Aorta (tissue), 5 donors: Measurements from ENCODE around the gene PIGL. TPM values are rescaled to one million over a fixed set of nuclear protein-coding genes. Genes with fewer than 3 reads are reported as not detected.
A peak's percentile ranks its signal among the peaks of the same experiment; 100 is the strongest.

Experiments used
- ATAC-seq: fragments of 200-7000 bp; cut with Tn5 transposase; one replicate; pipeline ENCODE4 v1.9.1; 2022; ENCODE audit warnings: moderate library complexity; ENCODE audit not compliant: low FRiP score
- DNase-seq, 2 donors: peaks; one replicate each; pipeline ENCODE4 v3.0.0-alpha.2; 2020
- H3K27ac ChIP-seq, 2 donors: one replicate each; pipeline ENCODE4 v1.5.1; 2013; ENCODE audit warnings: low read length in 2 of 2, mild to moderate bottlenecking in 2 of 2, moderate library complexity in 2 of 2, control low read depth in 1 of 2, inconsistent platforms in 1 of 2, low read depth in 1 of 2
- H3K27me3 ChIP-seq, 2 donors: one replicate each; pipeline ENCODE4 v1.6.1; 2013; ENCODE audit warnings: control low read depth in 1 of 2, low read length in 1 of 2, mild to moderate bottlenecking in 1 of 2, moderate library complexity in 1 of 2; ENCODE audit not compliant: insufficient read depth in 2 of 2, control insufficient read depth in 1 of 2
- H3K36me3 ChIP-seq, 2 donors: one replicate each; pipeline ENCODE4 v1.6.1; 2013; ENCODE audit warnings: control low read depth in 1 of 2, low read length in 1 of 2, mild to moderate bottlenecking in 1 of 2; ENCODE audit not compliant: insufficient read depth in 2 of 2, control insufficient read depth in 1 of 2
- H3K4me1 ChIP-seq, 2 donors: one replicate each; pipeline ENCODE4 v1.6.1; 2013; ENCODE audit warnings: low read length in 2 of 2, control low read depth in 1 of 2, mild to moderate bottlenecking in 1 of 2, moderate library complexity in 1 of 2; ENCODE audit not compliant: insufficient read depth in 2 of 2, control insufficient read depth in 1 of 2
- H3K4me3 ChIP-seq, 2 donors: one replicate each; pipeline ENCODE4 v1.5.1; 2013; ENCODE audit warnings: low read length in 2 of 2, control low read depth in 1 of 2, mild to moderate bottlenecking in 1 of 2
- H3K9me3 ChIP-seq: one replicate; pipeline ENCODE4 v1.6.1; 2013; ENCODE audit warnings: mild to moderate bottlenecking, low read length; ENCODE audit not compliant: control insufficient read depth
- WGBS, 2 donors: extraction: QIAGEN DNeasy Blood & Tissue Kit; methylation state at CpG; one replicate each; pipeline ENCODE4 v1.1.7; 2013; 5-methylcytosine and 5-hydroxymethylcytosine counted together
- intact Hi-C, 2 donors: fragments of 100-400 bp; cut with DNase I; formaldehyde crosslinking; loops; one replicate each; pipeline versions ENCODE4 v1.14.2 to v1.15.0; 2022
- polyA plus RNA-seq, 2 donors: library from polyadenylated mRNA; stranded (reverse); fragments of 200-250 nt; gene quantifications; one replicate each; pipeline ENCODE4 v1.2.3, GENCODE V29; 2013
- total RNA-seq, 2 donors: library from RNA; stranded (reverse); fragmentation: NEBNext Ultra II Directional; extraction: Animal tissue kit (Norgen Biotek cat#: 25700); gene quantifications; one replicate each; pipeline ENCODE4 v1.2.1, GENCODE V29; 2021
- donor health status: healthy with polysubstance abuse.
- donor health status: Bipolar disorder and iron deficiency.
- donor health status: DM: no; HTN: no; CAD: no.
- donor health status: DM: no; HTN: no; CAD: no.
- donor health status: DM: yes; HTN: yes; CAD: no.

The PIGL gene
- total and polyA plus RNA-seq, 4 donors = 36.1 to 53.4 (median 53.3) TPM; not detected in 1

DNA sequence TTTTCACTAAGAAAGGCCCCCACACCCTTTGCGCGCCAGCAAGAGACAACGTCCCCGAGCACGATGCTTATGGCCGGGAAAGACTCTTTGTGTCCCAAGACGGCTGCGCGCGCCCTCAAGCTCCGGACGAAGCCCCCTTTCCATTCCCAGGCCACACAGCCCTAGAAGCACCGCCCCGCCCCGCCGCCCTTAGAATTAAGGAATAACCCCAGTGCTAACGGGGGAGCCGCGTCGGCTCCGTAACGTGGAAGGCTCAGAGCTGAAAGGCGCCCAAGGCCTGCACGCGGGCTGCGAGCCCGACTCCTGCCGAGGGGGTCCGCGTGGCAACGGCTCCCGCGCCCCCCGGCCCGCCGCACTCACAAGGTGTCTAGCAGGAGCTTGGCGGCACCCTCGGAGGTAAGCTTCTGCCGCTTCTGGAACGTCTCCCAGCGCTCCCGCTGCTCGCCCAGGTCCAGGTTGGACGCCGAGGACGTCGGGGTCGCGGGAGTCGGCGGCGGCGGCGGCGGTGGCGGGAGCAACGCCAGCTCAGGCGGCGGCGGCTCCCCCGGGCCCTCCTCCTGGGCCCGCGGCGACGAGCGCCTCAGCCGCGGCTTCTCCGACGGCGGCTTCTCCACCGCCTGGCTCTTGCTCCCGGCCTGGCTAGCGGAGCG lies 135.8 kb downstream of the PIGL start:
- WGBS, 2 donors = 0 to 1% methylated on average over 53 to 75 of the region's 75 CpGs
- no peaks in the 10 kb centered on the region for H3K27me3 ChIP-seq
- ATAC-seq (peak; percentile 76), DNase-seq (peak; percentile 55 to 79)
- peak overlapping the region; percentile 61 to 88 for H3K4me3 ChIP-seq
- no peak overlapping the region for H3K27ac ChIP-seq
- H3K9me3 ChIP-seq = no peaks in the 10 kb centered on the region
- peaks cover 0 to 4% of the 10 kb centered on the region in 2 donors for H3K4me1 ChIP-seq
- H3K36me3 ChIP-seq = no peaks in the 10 kb centered on the region
- intact Hi-C loops = loop anchor here (5.0 to 10.0 kb wide), 3 partner anchors 65 to 138 kb away; partner anchors contain the start of genes NCOR1 (in 2 of the 2) and PIGL (in 2 of the 2)

DNA sequence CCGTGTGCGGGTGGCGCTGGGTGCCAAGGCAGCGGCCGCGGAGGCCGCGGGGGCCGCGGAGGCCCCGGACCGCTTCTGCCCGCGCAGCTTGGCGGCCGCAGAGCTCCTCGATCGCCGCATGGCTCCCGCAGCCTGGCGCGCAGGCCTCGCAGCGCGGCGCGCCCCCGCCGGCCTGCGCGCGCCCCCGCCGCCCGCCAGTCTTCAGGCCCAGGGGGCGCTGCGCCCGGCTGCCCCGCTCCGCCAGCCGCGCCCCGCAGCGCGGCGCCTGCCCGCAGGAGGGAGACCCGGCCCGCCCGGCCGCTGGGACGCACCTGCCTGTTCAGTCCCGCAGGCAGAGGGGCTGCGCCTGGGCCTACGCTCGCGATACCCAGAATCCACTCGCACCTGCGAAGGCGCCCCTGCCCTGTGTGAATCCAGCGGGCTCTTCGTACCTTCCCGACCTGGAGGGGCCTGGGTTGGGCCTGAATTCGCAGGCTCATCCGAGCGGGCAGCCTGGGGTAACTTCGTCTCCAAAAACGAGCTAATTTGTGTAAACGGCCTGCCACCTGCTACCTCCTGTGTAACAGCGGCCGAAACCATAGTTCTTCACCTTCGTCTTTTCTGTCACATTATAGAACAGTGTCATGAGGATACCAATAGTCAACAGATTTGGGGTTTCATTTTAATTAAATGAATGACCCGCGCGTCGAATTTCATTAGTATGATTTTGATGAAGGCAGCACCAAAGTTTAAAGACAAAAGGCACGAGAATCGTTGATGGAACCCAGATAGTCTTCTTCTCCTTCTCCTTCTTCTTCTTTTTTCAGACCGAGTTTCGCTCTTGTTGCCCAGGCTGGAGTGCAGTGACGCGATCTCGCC lies 136.5 kb downstream of the PIGL start, which contains the start of gene CENPV:
Gene CENPV (minus strand): TSS at position 153 of the 858 bp plus-strand sequence. CDS start 33 bp downstream, at position 120.
- WGBS, 2 donors = 18 to 29% methylated on average over 51 to 83 of the region's 83 CpGs
- DNase-seq (peak; percentile 50 to 81), ATAC-seq (peak; percentile 52)
- Histone ChIP-seq H3K27me3 (no peaks in the 10 kb centered on the region), H3K4me3 (peak within 1 kb of the TSS; percentile 61 to 88), H3K9me3 (no peaks in the 10 kb centered on the region), H3K4me1 (peaks cover 0 to 4% of the 10 kb centered on the region in 2 donors), H3K27ac (no peak within 1 kb of the TSS), H3K36me3 (no peaks in the 10 kb centered on the region)
- intact Hi-C loops = loop anchor here (5.0 to 10.0 kb wide), 3 partner anchors 66 to 139 kb away; partner anchors contain the start of genes NCOR1 (in 2 of the 2) and PIGL (in 2 of the 2)

DNA sequence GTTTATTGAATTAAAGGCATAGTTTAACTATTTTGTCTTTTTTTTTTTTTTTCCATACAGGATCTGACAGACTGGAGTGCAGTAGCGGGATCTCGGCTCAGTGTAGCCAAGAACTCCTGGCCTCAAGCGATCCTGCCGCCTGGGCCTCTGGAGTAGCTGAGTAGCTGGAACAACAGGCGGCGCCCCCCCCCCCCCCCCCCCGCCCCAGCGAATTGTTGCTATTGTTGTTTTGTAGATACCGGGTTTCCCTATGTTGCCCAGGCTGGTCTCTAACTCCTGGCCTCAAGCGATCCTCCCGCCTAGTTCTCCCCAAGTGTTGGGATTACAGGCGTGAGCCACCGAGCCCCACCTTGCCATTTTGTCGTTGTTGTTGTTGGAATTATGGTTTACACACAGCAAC lies 137.6 kb downstream of the PIGL start:
- WGBS, 2 donors = 91 to 93% methylated on average over 11 to 14 of the region's 14 CpGs

DNA sequence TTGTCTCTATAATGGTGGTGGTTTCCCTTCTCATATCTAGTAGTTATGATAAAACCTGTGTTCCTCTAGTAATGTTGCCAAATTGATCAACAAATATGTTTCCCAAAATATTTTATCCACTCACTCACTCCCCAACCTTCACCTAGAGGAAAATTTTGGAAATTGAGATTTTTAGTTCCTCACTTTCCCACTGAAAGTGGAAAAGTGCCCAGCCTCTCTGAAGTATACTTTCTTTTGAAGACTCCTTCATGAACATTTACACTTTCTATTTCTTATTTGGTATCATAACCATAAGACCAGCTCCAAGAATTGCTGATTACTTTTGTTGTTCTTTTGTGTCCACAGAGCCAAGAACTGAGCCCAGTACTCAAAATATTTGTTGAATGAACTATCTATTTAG lies 141.4 kb downstream of the PIGL start:
- Histone ChIP-seq H3K36me3 (no peaks in the 10 kb centered on the region), H3K27me3 (no peaks in the 10 kb centered on the region), H3K4me1 (no peaks in the 10 kb centered on the region), H3K4me3 (no peak overlapping the region), H3K9me3 (no peaks in the 10 kb centered on the region), H3K27ac (no peak overlapping the region)
- ATAC-seq (no peak), DNase-seq (no peak)
- intact Hi-C loops = loop anchor here in 1 of 2 donors (10.0 kb wide), 1 partner anchor 144 kb away; the partner anchor contains the start of genes NCOR1 and PIGL

More for the DNA sequence above, 137.6 kb downstream of the PIGL start:
- Histone ChIP-seq H3K9me3 (no peaks in the 10 kb centered on the region), H3K4me3 (no peak overlapping the region), H3K36me3 (no peaks in the 10 kb centered on the region), H3K4me1 (peaks cover 0 to 4% of the 10 kb centered on the region in 2 donors), H3K27me3 (no peaks in the 10 kb centered on the region), H3K27ac (no peak overlapping the region)
- ATAC-seq = no peak
- DNase-seq = no peak
- intact Hi-C loops = loop anchor here (5.0 to 10.0 kb wide), 3 partner anchors 67 to 140 kb away; partner anchors contain the start of genes NCOR1 (in 2 of the 2) and PIGL (in 2 of the 2)

DNA sequence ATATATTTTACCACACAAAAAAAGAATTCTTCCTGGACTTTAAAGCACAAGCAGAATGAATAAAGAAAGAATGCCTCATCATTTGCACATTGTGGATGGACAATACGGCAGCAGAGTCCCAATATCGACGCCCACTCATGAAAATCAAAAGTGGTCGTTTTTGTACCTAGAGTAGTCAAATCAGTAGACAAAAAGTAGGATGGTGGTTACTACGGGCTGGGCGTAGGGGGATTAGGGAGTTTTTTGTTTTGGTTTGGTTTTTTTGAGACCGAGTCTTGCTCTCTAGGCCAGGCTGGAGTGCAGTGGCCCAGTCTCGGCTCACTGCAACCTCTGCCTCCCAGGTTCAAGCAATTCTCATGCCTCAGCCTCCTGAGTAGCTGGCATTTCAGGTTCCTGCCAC lies 144.9 kb downstream of the PIGL start:
- 87 to 89% methylated on average over 8 of the region's 8 CpGs for WGBS, 2 donors
- no peaks in the 10 kb centered on the region for H3K9me3 ChIP-seq
- ATAC-seq (no peak), DNase-seq (no peak)
- no peaks in the 10 kb centered on the region for H3K4me1 ChIP-seq
- intact Hi-C loops = loop anchor here (2.0 to 10.0 kb wide), 3 partner anchors 53 to 161 kb away; partner anchors contain the start of gene TRPV2 (in 1 of the 2)
- H3K36me3 ChIP-seq = no peaks in the 10 kb centered on the region
- H3K4me3 ChIP-seq = no peak overlapping the region
- no peaks in the 10 kb centered on the region for H3K27me3 ChIP-seq
- H3K27ac ChIP-seq = no peak overlapping the region

DNA sequence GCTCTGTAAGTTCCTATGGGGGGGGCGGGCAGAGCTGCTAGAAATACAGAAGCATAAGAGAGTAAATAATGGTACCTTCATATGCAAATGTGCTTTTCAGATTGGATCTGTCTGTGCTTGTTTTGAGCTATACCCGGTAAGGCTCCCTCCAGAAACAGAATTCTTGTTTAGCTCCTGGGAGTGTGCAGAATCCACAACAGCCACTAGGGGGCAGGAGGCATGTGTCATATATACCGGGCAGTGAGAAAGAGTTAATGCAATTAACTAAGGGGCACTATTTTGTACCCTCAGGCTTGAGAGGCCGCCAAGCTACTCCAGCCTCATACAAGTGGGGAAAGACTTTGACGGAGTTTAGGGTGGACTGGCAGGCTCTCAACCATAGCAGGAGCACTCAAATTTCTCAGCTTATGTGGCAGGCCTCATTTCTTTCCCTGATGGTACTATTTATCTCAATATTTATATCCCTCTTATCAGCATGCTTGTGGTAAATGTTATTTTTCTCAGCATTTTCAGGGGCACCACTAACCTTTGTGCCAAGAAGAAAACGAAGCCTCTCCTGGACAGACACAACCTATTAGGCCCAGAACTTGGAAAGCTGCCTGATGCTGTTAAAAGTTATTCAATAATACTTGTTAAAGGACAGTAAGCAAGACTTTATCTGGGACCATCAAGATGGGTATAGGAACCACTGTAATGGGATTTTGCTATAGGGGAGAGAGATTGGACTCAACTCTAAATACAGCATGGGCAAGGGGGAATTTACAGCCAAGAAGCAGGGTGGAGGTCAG lies 146.9 kb downstream of the PIGL start:
- Histone ChIP-seq H3K4me3 (no peak overlapping the region), H3K36me3 (no peaks in the 10 kb centered on the region), H3K27ac (no peak overlapping the region), H3K4me1 (no peaks in the 10 kb centered on the region), H3K9me3 (no peaks in the 10 kb centered on the region), H3K27me3 (no peaks in the 10 kb centered on the region)
- 5 to 6% methylated on average over 6 of the region's 6 CpGs for WGBS, 2 donors
- intact Hi-C loops = loop anchor here (2.0 to 10.0 kb wide), 3 partner anchors 51 to 159 kb away; partner anchors contain the start of gene TRPV2 (in 1 of the 2)
- peak; percentile 79 to 89 for DNase-seq
- ATAC-seq = peak; percentile 89

DNA sequence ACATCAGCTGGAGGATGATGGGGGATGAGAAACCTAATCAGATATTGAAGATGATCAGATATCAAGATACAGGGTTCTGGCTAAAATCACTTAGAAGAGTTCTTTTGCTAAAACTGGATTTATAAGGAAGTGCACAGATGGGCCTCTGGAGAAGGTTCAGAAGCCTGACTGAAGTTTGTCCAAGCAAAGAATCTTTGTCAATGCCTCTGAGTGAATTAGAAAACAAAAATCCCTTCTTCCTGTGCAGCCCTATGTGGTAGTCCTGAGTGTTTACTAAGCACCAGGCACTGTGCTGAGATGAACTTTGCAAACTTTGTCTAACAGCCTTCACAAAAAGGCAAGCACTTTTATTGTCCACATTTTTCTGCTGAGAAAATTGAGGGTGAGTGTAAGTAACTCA lies 147.6 kb downstream of the PIGL start:
- ATAC-seq = no peak
- H3K27me3 ChIP-seq = no peaks in the 10 kb centered on the region
- DNase-seq = no peak
- no peaks in the 10 kb centered on the region for H3K4me1 ChIP-seq
- H3K27ac ChIP-seq = no peak overlapping the region
- no peak overlapping the region for H3K4me3 ChIP-seq
- no peaks in the 10 kb centered on the region for H3K36me3 ChIP-seq
- H3K9me3 ChIP-seq = no peaks in the 10 kb centered on the region
- intact Hi-C loops = loop anchor here (5.0 to 10.0 kb wide), 2 partner anchors 50 to 158 kb away; partner anchors contain the start of gene TRPV2 (in 1 of the 2)

DNA sequence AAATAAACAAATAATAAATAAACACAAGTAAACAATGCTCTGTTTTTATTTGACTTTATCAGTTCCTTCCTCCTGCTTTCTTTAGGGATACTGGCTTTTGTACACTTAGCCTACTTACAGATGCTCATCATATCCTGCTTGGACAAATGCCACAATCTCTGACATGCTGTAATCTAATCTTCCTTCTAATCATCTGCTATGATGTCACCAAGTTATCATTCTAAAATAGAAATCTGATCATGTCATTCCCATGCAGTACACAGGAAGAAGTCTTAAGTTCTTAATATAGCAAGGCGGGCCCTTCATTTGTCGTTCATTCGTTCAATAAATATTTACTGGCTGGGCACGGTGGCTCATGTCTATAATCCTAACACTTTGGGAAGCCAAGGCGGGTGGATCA lies 154.7 kb downstream of the PIGL start:
- H3K4me3 ChIP-seq = no peak overlapping the region
- no peak for DNase-seq
- ATAC-seq = no peak
- intact Hi-C loops = no loop called here
- H3K27me3 ChIP-seq = no peaks in the 10 kb centered on the region
- H3K27ac ChIP-seq = no peak overlapping the region
- 66 to 76% methylated on average over 5 of the region's 5 CpGs for WGBS, 2 donors
- H3K4me1 ChIP-seq = peaks cover 0 to 4% of the 10 kb centered on the region in 2 donors
- no peaks in the 10 kb centered on the region for H3K36me3 ChIP-seq
- H3K9me3 ChIP-seq = no peaks in the 10 kb centered on the region
